ENCODE measurements around the gene LCN2. TPM values are rescaled to one million over a fixed set of nuclear protein-coding genes. Genes with fewer than 3 reads are reported as not detected.

The LCN2 gene
- polyA plus RNA-seq, 6 donors from 2014 or later, result 0.44 to 1.2 (median 1.2) TPM; not detected in 3

- H3K27ac Mint-ChIP-seq, result peak overlapping the region in 1 of 6 donors; percentile 24
- H3K36me3 Mint-ChIP-seq, result peaks cover 0 to 3% of the 10 kb centered on the region in 2 donors
- H3K27me3 Mint-ChIP-seq, result no peaks in the 10 kb centered on the region
- no peak for DNase-seq
- no peak overlapping the region for H3K4me3 Mint-ChIP-seq
- H3K4me1 Mint-ChIP-seq, result peaks cover 16 to 46% (median 37%) of the 10 kb centered on the region in 3 donors
- H3K9me3 Mint-ChIP-seq, result no peaks in the 10 kb centered on the region
- no peak for ATAC-seq (ENCODE audit: low read depth in 2 of 2)
Observed at GRCh38 chr9:128118472-128118857, 30.8 kb upstream of the LCN2 start.

GRCh38 chr9:128118971-128119665 is 30.1 kb upstream of the LCN2 start:
- H3K4me1 Mint-ChIP-seq, result peaks cover 16 to 43% (median 37%) of the 10 kb centered on the region in 3 donors
- H3K36me3 Mint-ChIP-seq, result no peaks in the 10 kb centered on the region

GRCh38 chr9:128120061-128120740 is 29.1 kb upstream of the LCN2 start:
- no peaks in the 10 kb centered on the region for H3K36me3 Mint-ChIP-seq
- no peaks in the 10 kb centered on the region for H3K9me3 Mint-ChIP-seq
- H3K4me1 Mint-ChIP-seq, result peaks cover 20 to 40% (median 32%) of the 10 kb centered on the region in 3 donors
- no peak for DNase-seq
- ATAC-seq (ENCODE audit: low read depth in 2 of 2), result no peak
- no peak overlapping the region for H3K4me3 Mint-ChIP-seq
- H3K27ac Mint-ChIP-seq, result peak overlapping the region in 1 of 6 donors; percentile 65
- no peaks in the 10 kb centered on the region for H3K27me3 Mint-ChIP-seq

More at GRCh38 chr9:128118971-128119665, 30.1 kb upstream of the LCN2 start:
- H3K4me3 Mint-ChIP-seq, result peak overlapping the region in 1 of 8 donors; percentile 6
- DNase-seq, result no peak
- H3K27ac Mint-ChIP-seq, result no peak overlapping the region
- no peaks in the 10 kb centered on the region for H3K27me3 Mint-ChIP-seq
- no peaks in the 10 kb centered on the region for H3K9me3 Mint-ChIP-seq
- ATAC-seq (ENCODE audit: low read depth in 2 of 2), result no peak

- Mint-ChIP-seq H3K27me3 (no peaks in the 10 kb centered on the region), H3K4me3 (no peak overlapping the region), H3K27ac (peak overlapping the region in 1 of 6 donors; percentile 65), H3K4me1 (peaks cover 21 to 40% (median 32%) of the 10 kb centered on the region in 3 donors), H3K36me3 (no peaks in the 10 kb centered on the region), H3K9me3 (no peaks in the 10 kb centered on the region)
- ATAC-seq (ENCODE audit: low read depth in 2 of 2) (no peak), DNase-seq (no peak)
Observed at GRCh38 chr9:128120741-128121465, 28.4 kb upstream of the LCN2 start.

GRCh38 chr9:128121466-128121810 is 27.8 kb upstream of the LCN2 start:
- ATAC-seq (ENCODE audit: low read depth in 2 of 2) (no peak), DNase-seq (no peak)
- H3K4me1 Mint-ChIP-seq, result peaks cover 25 to 40% (median 32%) of the 10 kb centered on the region in 3 donors
- no peaks in the 10 kb centered on the region for H3K27me3 Mint-ChIP-seq
- H3K27ac Mint-ChIP-seq, result no peak overlapping the region
- no peak overlapping the region for H3K4me3 Mint-ChIP-seq
- no peaks in the 10 kb centered on the region for H3K36me3 Mint-ChIP-seq
- H3K9me3 Mint-ChIP-seq, result no peaks in the 10 kb centered on the region

GRCh38 chr9:128121924-128122808 is 27.1 kb upstream of the LCN2 start:
- no peak overlapping the region for H3K27ac Mint-ChIP-seq
- H3K27me3 Mint-ChIP-seq, result no peaks in the 10 kb centered on the region
- no peaks in the 10 kb centered on the region for H3K36me3 Mint-ChIP-seq
- ATAC-seq (ENCODE audit: low read depth in 2 of 2), result no peak
- H3K9me3 Mint-ChIP-seq, result no peaks in the 10 kb centered on the region
- H3K4me3 Mint-ChIP-seq, result peak overlapping the region in 1 of 8 donors; percentile 15
- DNase-seq, result no peak
- H3K4me1 Mint-ChIP-seq, result peaks cover 25 to 35% (median 30%) of the 10 kb centered on the region in 3 donors

- Mint-ChIP-seq H3K27me3 (no peaks in the 10 kb centered on the region), H3K36me3 (no peaks in the 10 kb centered on the region)
- ATAC-seq (ENCODE audit: low read depth in 2 of 2), result no peak
Observed at GRCh38 chr9:128122809-128123175, 26.5 kb upstream of the LCN2 start.

GRCh38 chr9:128123451-128124080 is 25.7 kb upstream of the LCN2 start:
- Mint-ChIP-seq H3K27ac (peak overlapping the region in 1 of 6 donors; percentile 55), H3K36me3 (no peaks in the 10 kb centered on the region), H3K4me1 (peaks cover 17 to 23% (median 19%) of the 10 kb centered on the region in 3 donors), H3K4me3 (peak overlapping the region in 1 of 8 donors; percentile 55), H3K27me3 (no peaks in the 10 kb centered on the region), H3K9me3 (no peaks in the 10 kb centered on the region)
- DNase-seq (no peak), ATAC-seq (ENCODE audit: low read depth in 2 of 2) (no peak)

More at GRCh38 chr9:128122809-128123175, 26.5 kb upstream of the LCN2 start:
- no peak overlapping the region for H3K27ac Mint-ChIP-seq
- peaks cover 21 to 28% (median 25%) of the 10 kb centered on the region in 3 donors for H3K4me1 Mint-ChIP-seq
- no peak overlapping the region for H3K4me3 Mint-ChIP-seq
- no peak for DNase-seq
- no peaks in the 10 kb centered on the region for H3K9me3 Mint-ChIP-seq

- ATAC-seq (ENCODE audit: low read depth in 2 of 2) (no peak), DNase-seq (no peak)
- Mint-ChIP-seq H3K9me3 (no peaks in the 10 kb centered on the region), H3K4me3 (peak overlapping the region in 3 of 8 donors; percentile 47 to 64 (median 60)), H3K27me3 (no peaks in the 10 kb centered on the region), H3K36me3 (no peaks in the 10 kb centered on the region), H3K27ac (no peak overlapping the region), H3K4me1 (peaks cover 23 to 29% (median 25%) of the 10 kb centered on the region in 3 donors)
Observed at GRCh38 chr9:128124451-128124850, 24.8 kb upstream of the LCN2 start.

- peak overlapping the region in 5 of 8 donors; percentile 32 to 95 (median 84) for H3K4me3 Mint-ChIP-seq
- H3K9me3 Mint-ChIP-seq, result no peaks in the 10 kb centered on the region
- DNase-seq (no peak), ATAC-seq (ENCODE audit: low read depth in 2 of 2) (no peak)
- peaks cover 26 to 35% (median 27%) of the 10 kb centered on the region in 3 donors for H3K4me1 Mint-ChIP-seq
- no peaks in the 10 kb centered on the region for H3K27me3 Mint-ChIP-seq
- H3K36me3 Mint-ChIP-seq, result no peaks in the 10 kb centered on the region
- H3K27ac Mint-ChIP-seq, result peak overlapping the region in 3 of 6 donors; percentile 52 to 98 (median 62)
Observed at GRCh38 chr9:128124873-128125579, 24.2 kb upstream of the LCN2 start.

- ATAC-seq (ENCODE audit: low read depth in 2 of 2) (no peak), DNase-seq (no peak)
- Mint-ChIP-seq H3K27me3 (no peaks in the 10 kb centered on the region), H3K9me3 (no peaks in the 10 kb centered on the region), H3K4me3 (peak overlapping the region; percentile 81 to 96 (median 87)), H3K36me3 (no peaks in the 10 kb centered on the region), H3K4me1 (peaks cover 26 to 35% (median 27%) of the 10 kb centered on the region in 3 donors), H3K27ac (peak overlapping the region in 4 of 6 donors; percentile 60 to 98 (median 76))
Observed at GRCh38 chr9:128125580-128126354, 23.5 kb upstream of the LCN2 start.

All from naive B cell (primary cell).